ENCODE measurements around the gene HOXA4.

Gene HOXA4

GRCh38 chr7:27102581-27103442 is 27.7 kb downstream of the HOXA4 start, which contains the start of gene HOXA2:
Gene HOXA2 (minus strand): TSS chr7:27102683. CDS start chr7:27102500, 183 bp downstream.
- no peak for DNase-seq

DNA sequence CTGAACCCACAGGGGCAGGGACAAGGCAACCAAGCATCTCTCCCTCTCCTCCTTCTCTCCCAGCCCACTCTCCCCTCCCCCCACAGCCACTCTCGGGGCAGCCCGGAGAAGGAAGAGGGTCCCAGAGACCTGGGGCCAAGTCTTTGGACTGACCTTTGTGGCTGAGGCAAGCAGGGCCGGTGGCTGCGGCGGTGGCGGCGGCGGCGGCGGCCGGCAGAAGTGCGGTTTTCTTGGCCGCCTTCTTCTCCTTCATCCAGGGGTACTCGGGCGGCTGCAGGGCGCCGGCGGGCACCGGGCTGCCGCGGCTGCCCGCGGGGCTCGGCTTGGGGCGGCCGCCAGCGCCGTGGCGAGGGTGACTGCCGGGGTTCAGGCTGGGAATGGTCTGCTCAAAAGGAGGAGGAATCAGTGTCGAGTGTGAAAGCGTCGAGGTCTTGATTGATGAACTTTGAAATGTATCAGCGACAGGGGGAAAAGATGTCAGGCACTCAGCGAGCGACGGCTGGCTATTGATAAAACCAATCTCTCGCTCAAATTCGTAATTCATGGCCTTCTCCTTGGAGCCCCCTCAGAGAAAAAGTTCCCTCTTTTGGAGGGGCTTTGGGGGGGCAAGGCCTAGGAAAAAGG is 28.5 kb downstream of the HOXA4 start:
- DNase-seq = no peak

- DNase-seq = no peak
Measured at GRCh38 chr7:27101171-27101956, 29.2 kb downstream of the HOXA4 start.

DNA sequence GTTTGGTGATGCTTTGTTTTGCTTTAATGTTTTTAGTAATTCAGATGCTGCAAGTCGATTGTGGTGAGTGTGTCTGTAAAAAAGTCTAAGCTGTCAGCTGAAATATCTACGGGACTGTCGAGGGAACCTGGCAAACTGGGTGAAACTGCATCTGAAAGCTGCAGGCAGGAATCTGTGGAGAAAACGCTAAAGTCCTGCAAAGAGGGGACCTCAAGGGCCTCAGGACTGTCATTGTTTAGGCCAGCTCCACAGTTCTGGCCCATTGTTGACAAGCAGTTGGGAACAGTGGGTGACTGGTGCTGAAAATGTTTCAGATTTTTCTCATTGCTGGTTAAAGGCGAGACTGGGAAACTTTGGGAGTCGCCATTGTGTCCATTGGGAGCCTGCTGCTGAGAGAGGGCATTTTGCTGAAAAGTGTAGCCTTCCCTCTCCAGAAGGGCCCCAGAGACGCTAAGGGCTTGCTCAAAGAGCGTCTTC is 29.8 kb downstream of the HOXA4 start:
- no peak for DNase-seq

- no peak for DNase-seq
Measured at GRCh38 chr7:27099453-27100370, 30.8 kb downstream of the HOXA4 start.

- no peak for DNase-seq
Measured at GRCh38 chr7:27098578-27099451, 31.7 kb downstream of the HOXA4 start.

DNA sequence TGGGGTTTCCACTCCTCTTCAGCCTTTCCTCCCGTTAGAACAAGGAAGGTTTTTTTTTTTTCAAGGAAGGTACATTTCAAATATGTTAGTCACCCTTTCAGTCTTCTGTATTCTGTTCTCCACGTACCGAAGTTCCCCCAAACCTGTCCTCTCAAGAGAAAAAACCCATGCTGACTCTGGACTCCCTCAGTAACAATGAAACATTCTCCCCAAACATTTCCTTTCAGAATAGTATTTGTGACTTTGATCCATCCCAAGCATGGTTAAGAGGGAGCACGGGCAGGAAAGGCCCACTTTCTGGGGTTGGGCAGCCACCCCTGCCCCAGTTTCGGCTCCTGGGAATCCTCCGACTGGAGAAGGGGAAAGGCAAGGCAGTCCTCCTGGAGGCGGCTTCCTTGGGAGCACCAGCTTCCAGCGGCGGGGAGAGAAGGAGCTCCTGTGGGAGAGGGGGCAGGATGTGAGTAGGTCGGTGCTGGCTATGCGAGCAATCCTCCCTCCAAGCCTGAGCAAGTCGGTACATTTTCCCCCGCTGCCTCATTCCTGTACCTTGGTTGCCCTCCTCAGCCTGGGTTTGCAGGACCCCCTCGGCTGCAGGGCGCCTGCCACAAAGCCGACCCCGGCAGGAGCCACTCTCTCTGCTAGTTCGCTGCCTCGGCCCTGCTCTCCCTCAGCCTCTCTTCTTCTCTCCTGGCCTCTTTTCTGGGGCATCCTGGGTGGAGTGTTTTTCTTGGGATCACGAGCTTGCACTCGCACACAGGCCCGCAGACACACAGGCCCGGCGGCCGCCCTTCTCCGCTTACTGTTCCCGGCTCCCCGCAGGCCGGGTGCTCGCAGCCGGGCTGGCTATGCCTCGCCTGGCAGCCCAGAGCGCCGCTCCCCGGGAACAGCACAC is 32.6 kb downstream of the HOXA4 start:
- DNase-seq = no peak

DNA sequence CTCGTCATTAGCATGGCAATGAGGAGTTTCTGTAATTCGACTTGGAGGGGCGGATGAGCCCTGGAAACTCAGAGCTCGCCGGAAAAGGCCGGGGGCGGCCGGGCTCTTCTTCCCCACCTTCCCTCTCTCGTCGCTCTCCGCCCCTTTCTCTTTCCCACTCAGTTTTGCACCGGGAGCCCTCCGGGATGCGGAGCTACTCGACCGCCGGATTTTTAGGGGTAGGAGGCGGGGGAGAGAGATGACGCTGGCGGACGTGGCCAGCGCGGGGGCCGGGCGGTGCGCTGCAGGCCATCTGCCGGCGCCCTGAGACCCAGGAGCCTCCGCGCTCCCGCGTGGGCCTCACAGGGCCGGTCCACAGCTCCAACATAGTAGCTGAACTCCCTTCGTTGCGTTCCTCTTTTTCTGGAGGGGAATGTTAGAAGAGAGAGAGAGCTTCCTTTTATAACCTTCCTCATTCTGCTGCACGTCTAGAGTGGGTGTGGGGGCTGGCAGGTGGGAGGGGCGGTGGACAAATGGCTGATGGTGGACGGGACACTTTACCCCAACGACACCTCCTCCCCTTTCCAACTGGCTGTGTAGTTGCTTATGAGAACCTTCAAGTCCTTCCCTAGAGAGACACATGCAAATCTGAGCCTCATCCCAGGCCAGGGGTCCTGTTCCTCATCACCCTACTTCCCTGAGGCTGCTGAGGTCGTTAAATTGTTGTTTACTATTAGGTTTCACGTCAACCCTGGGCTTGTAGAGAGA is 33.6 kb downstream of the HOXA4 start:
- no peak for DNase-seq

DNA sequence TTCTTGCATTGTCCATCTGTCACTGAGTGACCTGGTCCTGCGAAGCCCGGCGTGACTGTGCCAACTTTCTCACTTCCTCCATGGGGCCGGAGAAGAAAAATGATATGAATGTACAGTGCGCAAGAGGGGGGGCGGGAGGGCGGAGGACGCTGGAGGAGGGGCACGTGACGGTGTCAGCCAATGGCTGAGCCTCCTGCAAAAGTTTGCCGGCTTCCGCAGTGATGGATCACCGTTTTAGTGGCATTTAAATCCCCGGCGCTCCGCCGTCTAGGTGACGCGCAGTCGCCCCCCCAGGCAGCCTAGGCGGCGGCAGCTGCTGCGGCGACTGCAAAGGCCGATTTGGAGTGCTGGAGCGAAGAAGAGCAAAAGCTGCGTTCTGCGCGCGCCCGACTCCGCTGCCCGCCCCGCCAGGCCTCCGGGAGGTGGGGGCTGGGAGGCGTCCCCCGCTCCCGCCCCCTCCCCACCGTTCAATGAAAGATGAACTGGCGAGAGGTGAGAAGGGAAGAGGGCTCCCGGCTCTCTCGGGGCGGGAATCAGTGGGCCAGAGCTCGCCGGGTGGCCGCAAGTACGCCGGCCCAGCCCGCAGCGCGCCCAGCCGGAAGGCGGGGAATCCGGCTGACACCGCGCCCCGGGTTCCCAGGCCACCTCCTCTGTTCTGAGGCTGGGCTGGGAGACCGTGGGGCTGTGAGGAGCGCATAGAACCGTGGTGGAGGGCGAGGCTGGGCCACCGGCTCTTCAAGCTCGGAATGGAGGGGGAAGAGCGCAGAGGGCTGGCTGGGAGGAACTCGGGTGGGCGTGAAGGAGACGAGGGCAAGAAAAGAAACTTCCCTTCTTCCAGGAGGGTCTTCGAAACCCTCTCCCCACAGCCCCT is 34.4 kb downstream of the HOXA4 start, which contains the start of gene HOXA1:
TSS of gene HOXA1 (minus strand) at position 104 of the 871 bp plus-strand sequence. CDS start at position 16, 88 bp downstream.
- DNase-seq = no peak

DNA sequence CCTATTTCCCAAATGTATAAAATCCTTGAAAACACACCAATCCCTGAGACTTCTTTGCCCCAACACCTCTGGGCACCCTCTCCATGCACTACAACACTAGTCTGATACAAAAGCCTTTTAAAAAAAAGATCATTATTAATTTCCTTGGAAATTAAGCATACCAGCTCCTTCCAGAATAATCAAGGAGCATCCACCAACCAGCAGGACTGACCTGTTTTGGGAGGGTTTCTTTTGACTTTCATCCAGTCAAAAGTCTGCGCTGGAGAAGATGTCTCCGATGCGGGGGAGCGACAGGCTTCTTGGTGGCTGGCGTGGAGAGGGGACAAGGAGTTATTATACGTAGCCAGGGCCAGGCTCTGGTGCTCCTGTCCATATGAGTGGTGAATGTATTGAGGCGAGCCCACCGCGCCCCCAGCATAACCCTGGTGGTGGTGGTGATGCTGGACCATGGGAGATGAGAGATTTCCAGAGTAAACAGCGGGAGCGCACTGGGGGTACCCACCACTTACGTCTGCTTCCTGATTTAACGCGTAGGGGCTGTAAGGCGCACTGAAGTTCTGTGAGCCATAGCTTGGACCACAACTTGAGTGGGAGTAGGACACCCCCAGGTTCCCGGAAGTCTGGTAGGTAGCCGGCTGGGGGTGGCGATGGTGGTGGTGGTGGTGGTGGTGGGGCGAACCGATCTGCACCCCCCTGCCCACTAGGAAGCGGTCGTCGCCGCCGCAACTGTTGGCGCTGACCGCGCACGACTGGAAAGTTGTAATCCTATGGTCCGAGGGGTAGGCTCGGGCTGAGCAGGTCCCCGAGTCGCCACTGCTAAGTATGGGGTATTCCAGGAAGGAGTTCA is 35.3 kb downstream of the HOXA4 start:
- no peak for DNase-seq

GRCh38 chr7:27094304-27095049 is 36.1 kb downstream of the HOXA4 start:
- no peak for DNase-seq

GRCh38 chr7:27093184-27093895 is 37.2 kb downstream of the HOXA4 start:
- DNase-seq = no peak

GRCh38 chr7:27092819-27093110 is 37.8 kb downstream of the HOXA4 start:
- no peak for DNase-seq

- no peak for DNase-seq
Measured at GRCh38 chr7:27091941-27092818, 38.4 kb downstream of the HOXA4 start.

DNA sequence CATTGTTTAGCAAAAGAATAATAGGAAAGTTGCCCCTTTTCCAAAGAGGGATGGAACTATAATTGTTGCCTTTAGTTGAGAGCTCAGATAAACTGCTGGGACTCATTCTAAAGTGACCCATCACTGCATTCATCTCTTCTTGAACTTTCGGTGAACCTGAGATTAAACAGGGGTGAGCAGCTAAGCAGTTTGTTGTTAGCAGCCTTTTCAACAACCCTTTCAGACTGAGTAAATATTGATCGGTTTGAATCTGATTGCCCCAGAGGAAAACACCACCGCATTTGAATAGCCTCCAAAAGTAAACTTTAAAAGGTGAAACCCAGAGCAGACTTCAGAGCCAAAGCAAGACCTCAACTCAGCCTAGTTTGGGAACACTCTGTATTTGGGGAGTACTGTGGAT is 39.5 kb downstream of the HOXA4 start:
- DNase-seq = no peak

Measured in AML-193 (cell line).